NB4 (cell line): ENCODE data around the gene AMZ1.

Source experiments
- DNase-seq: peaks from one replicate; pipeline ENCODE4 v3.0.0; 2010; ENCODE audit warnings: low read depth
- H3K4me3 ChIP-seq: one replicate; pipeline ENCODE4 v1.5.1; 2011; ENCODE audit warnings: mild to moderate bottlenecking, low read depth, low read length, moderate library complexity
- CTCF ChIP-seq: IDR thresholded peaks from one replicate; pipeline ENCODE4 v1.5.1; 2012; ENCODE audit warnings: low read depth, low read length
- MAX ChIP-seq: IDR thresholded peaks from 2 replicates; pipeline ENCODE4 v1.6.1; 2011; ENCODE audit warnings: low read depth, low read length
- MYC ChIP-seq: IDR thresholded peaks from 2 replicates; pipeline ENCODE4 v1.6.1; 2011; ENCODE audit warnings: low read depth, low read length
- POLR2A ChIP-seq: IDR thresholded peaks from 2 replicates; pipeline ENCODE4 v1.6.1; 2011; ENCODE audit warnings: mild to moderate bottlenecking; ENCODE audit not compliant: insufficient read length; ENCODE audit errors: extremely low read depth

AMZ1 gene

GRCh38 chr7:2754086-2754485, 66.1 kb downstream of the AMZ1 start:
- H3K4me3 ChIP-seq = no peak overlapping the region
- TF ChIP-seq MAX = no peak
- TF ChIP-seq POLR2A = no peak
- TF ChIP-seq MYC = no peak
- no peak for TF ChIP-seq CTCF
- DNase-seq = no peak

GRCh38 chr7:2754912-2755311, 66.9 kb downstream of the AMZ1 start:
- TF ChIP-seq CTCF = no peak
- TF ChIP-seq MYC = no peak
- TF ChIP-seq POLR2A = no peak
- no peak for TF ChIP-seq MAX
- H3K4me3 ChIP-seq = no peak overlapping the region
- no peak for DNase-seq

- no peak for TF ChIP-seq POLR2A
- TF ChIP-seq MYC = no peak
- TF ChIP-seq MAX = no peak
- no peak for TF ChIP-seq CTCF
- no peak overlapping the region for H3K4me3 ChIP-seq
- no peak for DNase-seq
Observed at GRCh38 chr7:2755531-2755930, 67.5 kb downstream of the AMZ1 start.

- H3K4me3 ChIP-seq = peak overlapping the region; percentile 46
- DNase-seq = peak; percentile 48
- TF ChIP-seq CTCF = no peak
- TF ChIP-seq POLR2A = no peak
- TF ChIP-seq MAX = peak; percentile 80
- no peak for TF ChIP-seq MYC
Observed at GRCh38 chr7:2757361-2757903, 69.4 kb downstream of the AMZ1 start.

GRCh38 chr7:2757904-2758672, 70.1 kb downstream of the AMZ1 start:
- TF ChIP-seq MAX (peak; percentile 78), CTCF (no peak), MYC (peak; percentile 72; the same call in 1 of the 2 replicates)
- DNase-seq = peak; percentile 98
- peak overlapping the region; percentile 46 for H3K4me3 ChIP-seq
